DOHH2 (cell line): Measurements from ENCODE around the gene KIF3B.

ENCODE experiments used
- H3F3A ChIP-seq: fragments of 200-600 bp; sonication (generic), shearing (Covaris generic); 2 replicates; pipeline ENCODE4 v1.6.0; 2016; ENCODE audit warnings: antibody characterized with exemption, mild to moderate bottlenecking; ENCODE audit not compliant: control insufficient read depth, insufficient read depth
- H3K27ac ChIP-seq: fragments of 200-600 bp; sonication (generic); 2 replicates; pipeline ENCODE4 v1.5.1; 2014; ENCODE audit warnings: low read depth, mild to moderate bottlenecking, low read length, moderate library complexity
- H3K27me3 ChIP-seq: fragments of 200-600 bp; sonication (generic); 2 replicates; pipeline ENCODE4 v1.6.1; 2014; ENCODE audit warnings: mild to moderate bottlenecking, low read length, mixed read lengths; ENCODE audit not compliant: control insufficient read depth
- H3K36me3 ChIP-seq: fragments of 200-600 bp; sonication (generic); 2 replicates; pipeline ENCODE4 v1.6.1; 2014; ENCODE audit warnings: mild to moderate bottlenecking, low read length, moderate library complexity, mixed read lengths; ENCODE audit not compliant: control insufficient read depth
- H3K4me1 ChIP-seq: fragments of 200-600 bp; sonication (generic); 2 replicates; pipeline ENCODE4 v1.6.1; 2014; ENCODE audit warnings: mild to moderate bottlenecking, low read length, mixed read lengths; ENCODE audit not compliant: control insufficient read depth
- H3K4me2 ChIP-seq: fragments of 200-600 bp; sonication (generic); 2 replicates; pipeline ENCODE4 v1.6.0; 2014; ENCODE audit warnings: mild to moderate bottlenecking, low read length, moderate library complexity
- H3K4me3 ChIP-seq: fragments of 200-600 bp; sonication (generic); 2 replicates; pipeline ENCODE4 v1.5.1; 2014; ENCODE audit warnings: mild to moderate bottlenecking, low read length, mixed read lengths
- H3K79me2 ChIP-seq: fragments of 200-600 bp; sonication (generic); 2 replicates; pipeline ENCODE4 v1.6.1; 2014; ENCODE audit warnings: mild to moderate bottlenecking, low read length, mixed read lengths; ENCODE audit not compliant: control insufficient read depth
- H3K9me2 ChIP-seq: fragments of 200-600 bp; sonication (generic); replicated peaks from 2 replicates; pipeline ENCODE4 v1.6.1; 2014; ENCODE audit warnings: mild to moderate bottlenecking, low read length, mixed read lengths; ENCODE audit not compliant: control insufficient read depth
- H3K9me3 ChIP-seq: fragments of 200-600 bp; sonication (generic); 2 replicates; pipeline ENCODE4 v1.6.1; 2014; ENCODE audit warnings: antibody characterized with exemption, low read length, mixed read lengths; ENCODE audit not compliant: control insufficient read depth, insufficient read depth
- H4K20me1 ChIP-seq: fragments of 200-600 bp; sonication (generic); 2 replicates; pipeline ENCODE4 v1.6.0; 2014; ENCODE audit warnings: low read depth, mild to moderate bottlenecking, antibody characterized with exemption, low read length, moderate library complexity; ENCODE audit not compliant: control insufficient read depth, insufficient read depth
- CTCF ChIP-seq: fragments of 200-600 bp; sonication (generic); IDR thresholded peaks from one replicate; pipeline ENCODE4 v1.5.1; 2014; ENCODE audit warnings: antibody characterized with exemption, mild to moderate bottlenecking, low read depth, low read length; ENCODE audit not compliant: poor library complexity, severe bottlenecking
- EZH2phosphoT487 ChIP-seq: fragments of 200-600 bp; sonication (generic); IDR thresholded peaks from 2 replicates; pipeline ENCODE4 v1.6.1; 2017; ENCODE audit warnings: borderline replicate concordance, mild to moderate bottlenecking, antibody characterized with exemption, low read length, moderate library complexity, mixed read lengths

KIF3B gene

GRCh38 chr20:32330555-32330897 lies 53.1 kb downstream of the KIF3B start:
- Histone ChIP-seq H3K36me3 (peaks cover 58% of the 10 kb centered on the region), H3K27ac (no peak overlapping the region), H4K20me1 (no peaks in the 10 kb centered on the region), H3K9me3 (no peaks in the 10 kb centered on the region), H3K79me2 (no peaks in the 10 kb centered on the region), H3K27me3 (no peaks in the 10 kb centered on the region), H3K4me1 (peaks cover 21% of the 10 kb centered on the region), H3K4me2 (no peak overlapping the region), H3K9me2 (no peaks in the 10 kb centered on the region), H3F3A (0 out of 2 replicates have a peak, but pooled peaks cover 2% of the 10 kb centered on the region), H3K4me3 (no peak overlapping the region)
- TF ChIP-seq CTCF, result no peak
- TF ChIP-seq EZH2phosphoT487, result no peak

GRCh38 chr20:32332614-32333013 lies 55.2 kb downstream of the KIF3B start:
- peaks cover 42% of the 10 kb centered on the region for H3K36me3 ChIP-seq
- H3K4me3 ChIP-seq, result no peak overlapping the region
- no peaks in the 10 kb centered on the region for H3K9me3 ChIP-seq
- no peaks in the 10 kb centered on the region for H3K27me3 ChIP-seq
- H4K20me1 ChIP-seq, result no peaks in the 10 kb centered on the region
- H3K4me2 ChIP-seq, result no peak overlapping the region
- no peaks in the 10 kb centered on the region for H3K9me2 ChIP-seq
- H3F3A ChIP-seq, result peaks cover 5% of the 10 kb centered on the region; the same call in 1 of the 2 replicates
- no peaks in the 10 kb centered on the region for H3K79me2 ChIP-seq
- TF ChIP-seq EZH2phosphoT487 (no peak), CTCF (no peak)
- peaks cover 28% of the 10 kb centered on the region for H3K4me1 ChIP-seq
- H3K27ac ChIP-seq, result no peak overlapping the region

- Histone ChIP-seq H3K4me3 (no peak overlapping the region), H3K27ac (no peak overlapping the region), H3K4me1 (peaks cover 28% of the 10 kb centered on the region), H3K27me3 (no peaks in the 10 kb centered on the region), H3K9me2 (no peaks in the 10 kb centered on the region), H3K79me2 (no peaks in the 10 kb centered on the region), H3K4me2 (no peak overlapping the region), H3K36me3 (peaks cover 42% of the 10 kb centered on the region), H3K9me3 (no peaks in the 10 kb centered on the region), H4K20me1 (no peaks in the 10 kb centered on the region), H3F3A (peaks cover 5% of the 10 kb centered on the region; the same call in 1 of the 2 replicates)
- TF ChIP-seq CTCF (no peak), EZH2phosphoT487 (no peak)
Observed at GRCh38 chr20:32333181-32333987, 55.9 kb downstream of the KIF3B start.
